ENCODE data around the gene PTPRK.

DNA sequence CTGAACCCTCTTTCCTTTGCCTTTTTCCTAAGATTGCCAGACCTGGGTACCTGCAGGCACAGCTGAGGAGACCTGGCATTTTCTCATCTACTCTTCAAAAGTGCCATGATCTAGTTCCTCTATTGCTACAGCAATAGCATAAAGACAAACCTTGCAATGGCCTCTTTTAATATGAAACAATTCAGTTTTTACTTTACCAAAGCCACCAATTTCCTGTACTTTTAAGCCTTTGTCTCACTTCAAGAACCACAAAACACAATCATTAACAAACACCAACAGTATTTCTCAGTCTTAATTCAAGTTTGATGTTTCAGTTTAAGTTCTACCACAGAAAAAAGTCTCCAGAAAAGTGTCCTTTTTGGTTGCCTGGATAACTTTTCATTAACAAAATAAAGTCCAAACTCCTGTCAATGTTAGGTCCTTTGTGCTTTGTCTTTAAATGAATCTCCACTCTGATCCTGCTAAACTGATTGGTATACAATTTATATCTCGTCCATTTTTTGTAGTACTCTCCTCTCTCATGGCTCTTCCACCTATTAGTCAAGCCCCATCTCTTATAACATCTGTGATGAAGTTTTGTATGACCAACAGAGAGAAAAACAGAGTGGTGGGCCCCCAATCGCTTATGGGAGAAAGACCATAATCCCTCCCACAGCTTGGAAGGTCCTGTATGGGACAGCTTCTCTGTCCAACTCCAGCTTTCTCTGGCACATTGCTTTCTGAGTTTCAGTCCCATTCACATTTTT lies 569.1 kb downstream of the PTPRK start:
- TF ChIP-seq, protein P1, sequence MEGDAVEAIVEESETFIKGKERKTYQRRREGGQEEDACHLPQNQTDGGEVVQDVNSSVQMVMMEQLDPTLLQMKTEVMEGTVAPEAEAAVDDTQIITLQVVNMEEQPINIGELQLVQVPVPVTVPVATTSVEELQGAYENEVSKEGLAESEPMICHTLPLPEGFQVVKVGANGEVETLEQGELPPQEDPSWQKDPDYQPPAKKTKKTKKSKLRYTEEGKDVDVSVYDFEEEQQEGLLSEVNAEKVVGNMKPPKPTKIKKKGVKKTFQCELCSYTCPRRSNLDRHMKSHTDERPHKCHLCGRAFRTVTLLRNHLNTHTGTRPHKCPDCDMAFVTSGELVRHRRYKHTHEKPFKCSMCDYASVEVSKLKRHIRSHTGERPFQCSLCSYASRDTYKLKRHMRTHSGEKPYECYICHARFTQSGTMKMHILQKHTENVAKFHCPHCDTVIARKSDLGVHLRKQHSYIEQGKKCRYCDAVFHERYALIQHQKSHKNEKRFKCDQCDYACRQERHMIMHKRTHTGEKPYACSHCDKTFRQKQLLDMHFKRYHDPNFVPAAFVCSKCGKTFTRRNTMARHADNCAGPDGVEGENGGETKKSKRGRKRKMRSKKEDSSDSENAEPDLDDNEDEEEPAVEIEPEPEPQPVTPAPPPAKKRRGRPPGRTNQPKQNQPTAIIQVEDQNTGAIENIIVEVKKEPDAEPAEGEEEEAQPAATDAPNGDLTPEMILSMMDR (IDR thresholded peaks at IDR 0.05) = no peak
- TF ChIP-seq POLR2A (IDR thresholded peaks at IDR 0.05) = no peak

Measured in thyroid gland (tissue), 4 donors.